Muscle layer of colon (tissue), 2 donors: ENCODE data around the gene HOXD8.

ENCODE experiments used
- H3K27ac ChIP-seq: one replicate; pipeline ENCODE4 v1.7.0; 2013; ENCODE audit warnings: low read depth, mild to moderate bottlenecking, low read length, moderate library complexity
- H3K27me3 ChIP-seq, 2 donors: one replicate each; pipeline ENCODE4 v1.7.0; 2013; ENCODE audit warnings: low read length in 2 of 2, mild to moderate bottlenecking in 2 of 2; ENCODE audit not compliant: insufficient read depth in 2 of 2, control insufficient read depth in 1 of 2
- H3K36me3 ChIP-seq: one replicate; pipeline ENCODE4 v1.7.0; 2013; ENCODE audit warnings: mild to moderate bottlenecking, low read length; ENCODE audit not compliant: insufficient read depth
- H3K4me1 ChIP-seq: one replicate; pipeline ENCODE4 v1.7.0; 2013; ENCODE audit warnings: mild to moderate bottlenecking, low read length; ENCODE audit not compliant: insufficient read depth
- H3K4me3 ChIP-seq, 2 donors: one replicate each; pipeline ENCODE4 v1.7.0; 2013; ENCODE audit warnings: low read length in 2 of 2, low read depth in 1 of 2, mild to moderate bottlenecking in 1 of 2, moderate library complexity in 1 of 2
- H3K9ac ChIP-seq: one replicate; pipeline ENCODE4 v1.7.0; 2013; ENCODE audit warnings: low read length
- H3K9me3 ChIP-seq: one replicate; pipeline ENCODE4 v1.7.0; 2013; ENCODE audit warnings: mild to moderate bottlenecking, low read length
- donor health status: abdominal sarcoma.
- donor health status: Adenocarcinoma of cecum.

Gene HOXD8

GRCh38 chr2:176171351-176172006 lies 42.0 kb downstream of the HOXD8 start:
- H3K4me1 ChIP-seq, result peaks cover 7% of the 10 kb centered on the region
- no peaks in the 10 kb centered on the region for H3K36me3 ChIP-seq
- H3K4me3 ChIP-seq, result no peak overlapping the region
- no peaks in the 10 kb centered on the region for H3K9me3 ChIP-seq
- H3K9ac ChIP-seq, result no peak overlapping the region
- H3K27me3 ChIP-seq, result peaks cover 0 to 41% of the 10 kb centered on the region in 2 donors
- no peak overlapping the region for H3K27ac ChIP-seq

- Histone ChIP-seq H3K4me3 (no peak overlapping the region), H3K27me3 (peaks cover 2 to 47% of the 10 kb centered on the region in 2 donors), H3K36me3 (no peaks in the 10 kb centered on the region), H3K4me1 (peaks cover 7% of the 10 kb centered on the region), H3K9ac (no peak overlapping the region), H3K27ac (no peak overlapping the region), H3K9me3 (no peaks in the 10 kb centered on the region)
These were observed 42.7 kb downstream of the HOXD8 start for GRCh38 chr2:176172007-176172894.

GRCh38 chr2:176172895-176173566 lies 43.5 kb downstream of the HOXD8 start:
- no peak overlapping the region for H3K4me3 ChIP-seq

GRCh38 chr2:176173567-176174381 lies 44.3 kb downstream of the HOXD8 start:
- Histone ChIP-seq H3K36me3 (no peaks in the 10 kb centered on the region), H3K27me3 (peaks cover 6 to 59% of the 10 kb centered on the region in 2 donors), H3K27ac (no peak overlapping the region), H3K4me3 (no peak overlapping the region), H3K9ac (no peak overlapping the region), H3K4me1 (peaks cover 7% of the 10 kb centered on the region), H3K9me3 (no peaks in the 10 kb centered on the region)

More at GRCh38 chr2:176172895-176173566, 43.5 kb downstream of the HOXD8 start:
- H3K9ac ChIP-seq, result no peak overlapping the region
- no peak overlapping the region for H3K27ac ChIP-seq
- no peaks in the 10 kb centered on the region for H3K36me3 ChIP-seq
- peaks cover 7% of the 10 kb centered on the region for H3K4me1 ChIP-seq
- peaks cover 6 to 52% of the 10 kb centered on the region in 2 donors for H3K27me3 ChIP-seq
- H3K9me3 ChIP-seq, result no peaks in the 10 kb centered on the region

- Histone ChIP-seq H3K27ac (no peak overlapping the region), H3K27me3 (peaks cover 11 to 59% of the 10 kb centered on the region in 2 donors)
These were observed 44.9 kb downstream of the HOXD8 start for GRCh38 chr2:176174382-176174823.

GRCh38 chr2:176174824-176175708 lies 45.6 kb downstream of the HOXD8 start:
- no peak overlapping the region for H3K4me3 ChIP-seq
- peaks cover 12 to 59% of the 10 kb centered on the region in 2 donors for H3K27me3 ChIP-seq
- H3K9me3 ChIP-seq, result no peaks in the 10 kb centered on the region
- no peak overlapping the region for H3K27ac ChIP-seq
- H3K4me1 ChIP-seq, result peaks cover 7% of the 10 kb centered on the region
- no peak overlapping the region for H3K9ac ChIP-seq
- no peaks in the 10 kb centered on the region for H3K36me3 ChIP-seq

More at GRCh38 chr2:176174382-176174823, 44.9 kb downstream of the HOXD8 start:
- Histone ChIP-seq H3K9me3 (no peaks in the 10 kb centered on the region), H3K36me3 (no peaks in the 10 kb centered on the region), H3K9ac (no peak overlapping the region), H3K4me3 (no peak overlapping the region), H3K4me1 (peaks cover 7% of the 10 kb centered on the region)

- H3K27me3 ChIP-seq, result peaks cover 12 to 52% of the 10 kb centered on the region in 2 donors
- H3K9ac ChIP-seq, result no peak overlapping the region
- no peaks in the 10 kb centered on the region for H3K9me3 ChIP-seq
- no peak overlapping the region for H3K27ac ChIP-seq
- no peak overlapping the region for H3K4me3 ChIP-seq
- H3K36me3 ChIP-seq, result no peaks in the 10 kb centered on the region
- peaks cover 7% of the 10 kb centered on the region for H3K4me1 ChIP-seq
These were observed 46.5 kb downstream of the HOXD8 start for GRCh38 chr2:176175709-176176607.

- Histone ChIP-seq H3K4me1 (peaks cover 7% of the 10 kb centered on the region), H3K4me3 (peak overlapping the region in 1 of 2 donors; percentile 57), H3K9ac (no peak overlapping the region), H3K27me3 (peaks cover 16 to 41% of the 10 kb centered on the region in 2 donors), H3K27ac (no peak overlapping the region), H3K9me3 (no peaks in the 10 kb centered on the region), H3K36me3 (no peaks in the 10 kb centered on the region)
These were observed 48.1 kb downstream of the HOXD8 start for GRCh38 chr2:176177580-176178037.

GRCh38 chr2:176178038-176178756 lies 48.7 kb downstream of the HOXD8 start:
- H3K9ac ChIP-seq, result no peak overlapping the region
- H3K9me3 ChIP-seq, result no peaks in the 10 kb centered on the region
- no peaks in the 10 kb centered on the region for H3K36me3 ChIP-seq
- peaks cover 7% of the 10 kb centered on the region for H3K4me1 ChIP-seq
- peaks cover 16 to 40% of the 10 kb centered on the region in 2 donors for H3K27me3 ChIP-seq
- no peak overlapping the region for H3K27ac ChIP-seq
- H3K4me3 ChIP-seq, result peak overlapping the region; percentile 25 to 57
